Left cardiac atrium (tissue), 4 donors: ENCODE data around the gene MRPL21. TPM values are rescaled to one million over a fixed set of nuclear protein-coding genes. Genes with fewer than 3 reads are reported as not detected.

Source experiments
- ATAC-seq, 2 donors: fragments of 200-7000 bp; cut with Tn5 transposase; one replicate each; pipeline ENCODE4 v1.9.1; 2020; ENCODE audit warnings: mild to moderate bottlenecking in 2 of 2, moderate library complexity in 2 of 2
- DNase-seq: peaks from one replicate; pipeline ENCODE4 v3.0.0-alpha.2; 2020
- intact Hi-C, 2 donors: fragments of 100-400 bp; cut with DNase I; formaldehyde crosslinking; loops; one replicate each; pipeline versions ENCODE4 v1.14.1 to v1.15.1; 2022 to 2023
- total RNA-seq, 2 donors: library from RNA; stranded (reverse); fragmentation: NEBNext Ultra II Directional; extraction: Animal tissue kit (Norgen Biotek cat#: 25700); gene quantifications; one replicate each; pipeline ENCODE4 v1.2.1, GENCODE V29; 2021
- donor health status: DM: no; HTN: yes; CAD: no.
- donor health status: DM: no; HTN: yes; CAD: no; lungs with severe emphysema.
- donor health status: DM: yes; HTN: yes; CAD: no.
- donor health status: Dilated cardiomyopathy.

MRPL21 gene
- total RNA-seq, 2 donors from 2014 or later, result 76.0 to 89.7 TPM

- ATAC-seq, result no peak
- no peak for DNase-seq
- intact Hi-C loops, result no loop called here
These were observed 32.1 kb upstream of the MRPL21 start for GRCh38 chr11:68935516-68936357.

DNA sequence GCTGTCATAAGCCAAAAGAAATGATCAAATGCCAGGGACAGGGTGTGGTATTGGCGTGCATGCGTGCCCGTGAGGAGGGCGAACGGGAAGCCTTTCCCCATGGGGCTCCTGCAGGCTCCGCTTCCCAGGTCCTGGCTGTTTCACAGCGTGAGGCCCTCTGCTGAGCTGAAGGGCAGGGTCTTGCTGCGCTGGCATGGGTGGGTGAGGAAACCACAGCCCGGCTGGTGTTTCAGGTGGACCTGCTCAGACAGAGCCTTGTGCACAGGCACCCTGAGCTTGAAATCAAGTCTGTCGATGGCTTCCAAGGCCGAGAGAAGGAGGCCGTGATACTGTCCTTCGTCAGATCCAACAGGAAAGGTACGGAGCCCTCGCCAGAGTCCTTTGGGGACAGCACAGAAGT lies 31.4 kb upstream of the MRPL21 start:
- ATAC-seq (no peak), DNase-seq (no peak)
- intact Hi-C loops, result no loop called here

DNA sequence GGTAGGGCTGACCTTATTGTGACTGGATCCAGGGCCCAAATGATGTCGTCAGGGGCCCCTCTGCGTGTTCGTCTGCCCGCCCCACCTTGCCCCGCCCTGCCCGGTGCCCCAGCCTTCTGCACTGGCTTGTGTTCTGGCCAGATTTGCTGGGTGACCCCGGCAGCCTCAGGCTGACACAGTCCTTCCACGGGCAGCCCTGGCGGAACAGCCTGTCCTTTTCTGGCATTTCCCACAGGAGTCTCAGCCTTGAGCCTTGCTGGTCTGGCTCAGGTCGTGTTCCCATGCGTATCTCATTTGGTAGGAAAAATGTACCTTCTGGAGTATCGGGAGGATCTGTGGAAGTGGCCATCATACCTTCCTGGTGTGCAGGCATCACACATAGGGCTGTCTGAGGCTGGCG lies 31.0 kb upstream of the MRPL21 start:
- DNase-seq, result no peak
- intact Hi-C loops, result no loop called here
- ATAC-seq, result no peak

GRCh38 chr11:68934321-68934645 lies 30.7 kb upstream of the MRPL21 start:
- no peak for DNase-seq
- ATAC-seq, result no peak
- intact Hi-C loops, result no loop called here

DNA sequence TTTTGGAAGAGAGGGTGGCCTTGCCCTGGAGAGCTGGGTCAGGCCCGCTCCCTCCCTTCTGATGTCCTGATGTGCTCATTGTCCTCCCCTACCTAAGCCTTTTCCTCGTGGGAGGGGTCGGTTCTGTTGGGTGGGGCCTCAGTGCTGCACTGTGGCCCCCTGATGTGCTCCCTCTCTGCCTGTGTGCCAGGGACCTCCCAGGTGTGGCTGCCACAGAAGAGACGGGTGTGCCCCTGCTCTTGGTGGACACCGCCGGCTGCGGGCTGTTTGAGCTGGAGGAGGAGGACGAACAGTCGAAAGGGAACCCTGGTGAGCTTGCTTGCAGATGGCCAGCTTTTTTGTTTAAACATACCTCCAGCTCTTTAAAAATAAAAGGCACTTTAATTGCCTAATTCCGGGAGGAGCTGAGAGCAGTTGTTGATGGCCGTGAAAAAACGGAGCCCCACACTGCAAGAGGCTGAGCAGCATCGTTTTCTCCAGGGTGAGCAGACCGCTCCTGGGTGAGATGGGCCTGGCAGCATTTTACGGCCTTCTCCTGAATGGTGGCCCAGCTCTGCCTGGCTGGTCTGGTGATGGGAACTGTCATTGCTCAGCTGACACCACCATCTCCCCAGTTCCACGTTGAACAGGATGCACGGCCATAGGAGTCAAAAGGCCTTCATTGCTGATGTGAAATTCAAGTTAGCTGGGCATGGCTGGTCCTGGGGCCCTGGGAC lies 30.1 kb upstream of the MRPL21 start:
- intact Hi-C loops, result no loop called here
- DNase-seq (no peak), ATAC-seq (no peak)

GRCh38 chr11:68932933-68933577 lies 29.4 kb upstream of the MRPL21 start:
- intact Hi-C loops, result no loop called here
- ATAC-seq, result no peak
- DNase-seq, result no peak

- intact Hi-C loops, result no loop called here
- ATAC-seq, result no peak
- no peak for DNase-seq
These were observed 28.7 kb upstream of the MRPL21 start for GRCh38 chr11:68932358-68932757.

DNA sequence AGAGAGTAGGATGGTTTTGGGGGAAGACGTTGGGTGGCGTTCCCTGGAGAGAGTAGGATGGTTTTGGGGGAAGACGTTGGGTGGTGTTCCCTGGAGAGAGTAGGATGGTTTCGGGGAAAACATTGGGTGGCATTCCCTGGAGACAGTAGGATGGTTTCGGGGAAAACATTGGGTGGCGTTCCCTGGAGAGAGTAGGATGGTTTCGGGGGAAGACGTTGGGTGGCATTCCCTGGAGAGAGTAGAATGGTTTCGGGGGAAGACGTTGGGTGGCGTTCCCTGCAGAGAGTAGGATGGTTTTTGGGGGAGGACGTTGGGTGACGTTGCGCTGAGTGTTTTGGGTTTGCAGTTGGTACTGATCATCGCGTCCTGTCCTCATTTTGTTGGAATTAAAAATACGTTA lies 28.3 kb upstream of the MRPL21 start:
- intact Hi-C loops, result no loop called here
- DNase-seq (no peak), ATAC-seq (no peak)

GRCh38 chr11:68930991-68931855 lies 27.6 kb upstream of the MRPL21 start:
- intact Hi-C loops, result no loop called here
- no peak for ATAC-seq
- DNase-seq, result no peak

GRCh38 chr11:68929706-68930570 lies 26.3 kb upstream of the MRPL21 start:
- peak in 1 of 2 donors; percentile 56 for ATAC-seq
- intact Hi-C loops, result no loop called here

GRCh38 chr11:68929135-68929534 lies 25.5 kb upstream of the MRPL21 start:
- DNase-seq (no peak), ATAC-seq (no peak)
- intact Hi-C loops, result no loop called here

More at GRCh38 chr11:68929706-68930570, 26.3 kb upstream of the MRPL21 start:
- DNase-seq, result no peak

- ATAC-seq, result peak; percentile 36 to 55
- intact Hi-C loops, result no loop called here
- DNase-seq, result no peak
These were observed 24.7 kb upstream of the MRPL21 start for GRCh38 chr11:68928136-68928880.

DNA sequence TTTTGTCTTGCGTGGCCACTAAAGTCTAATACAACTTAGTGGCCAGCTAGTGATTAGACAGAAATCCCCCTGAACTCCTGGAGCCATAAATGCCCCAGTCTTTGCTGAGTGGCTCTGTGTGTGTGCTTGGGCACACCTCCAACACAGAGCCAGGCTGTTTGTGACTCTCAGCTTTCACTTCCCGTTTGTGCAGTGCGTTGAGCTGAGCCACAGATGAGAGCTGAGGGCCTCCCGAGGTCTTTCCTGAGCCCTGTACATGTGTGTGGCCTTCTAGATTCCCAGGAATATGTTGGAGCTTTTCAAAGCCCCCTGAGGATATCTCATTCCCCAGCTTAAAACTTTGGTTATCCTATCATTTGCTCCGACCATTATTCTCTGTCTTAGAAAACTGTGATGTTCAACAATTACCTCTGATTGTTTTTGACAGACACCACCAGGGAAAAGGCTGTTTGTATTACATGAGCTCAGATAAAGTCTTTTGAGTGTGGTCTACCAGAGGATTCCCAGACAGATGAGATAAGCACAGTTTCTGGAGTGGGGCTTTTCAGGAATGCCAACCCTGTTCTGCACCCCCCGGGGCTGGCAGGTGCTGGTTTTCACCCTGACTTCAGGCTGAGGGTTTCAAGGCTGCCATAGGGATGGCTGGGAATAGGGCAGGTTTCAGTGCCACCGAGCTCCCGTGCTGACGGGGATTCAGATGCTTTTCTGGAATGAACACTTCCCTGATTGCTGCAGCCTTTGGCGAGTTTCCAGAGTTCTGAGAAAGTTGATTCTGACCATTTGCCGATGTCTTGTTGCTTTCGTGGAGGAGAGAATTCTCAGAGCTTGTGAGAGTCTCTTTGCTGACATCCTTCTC lies 23.9 kb upstream of the MRPL21 start:
- intact Hi-C loops, result no loop called here

DNA sequence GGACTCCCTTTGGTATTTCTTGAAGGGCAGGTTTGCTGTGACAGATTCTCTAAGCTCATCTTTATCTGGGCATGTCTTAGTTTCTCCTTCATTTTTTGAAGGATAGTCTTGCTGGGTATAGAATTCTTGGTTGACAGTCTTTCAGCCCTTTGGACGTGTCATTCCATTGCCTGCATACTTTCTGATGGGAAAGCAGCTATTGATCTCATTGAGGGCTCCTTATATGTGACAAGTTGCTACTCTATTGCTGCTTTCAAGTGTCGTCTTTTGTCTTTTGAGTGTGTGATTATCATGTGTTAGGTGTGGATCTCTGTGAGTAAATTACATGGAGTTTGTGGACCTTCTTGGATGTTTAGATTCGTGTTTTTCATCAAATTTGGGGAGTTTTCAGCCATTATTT lies 22.0 kb upstream of the MRPL21 start:
- intact Hi-C loops, result no loop called here
- ATAC-seq (no peak), DNase-seq (no peak)

More for the DNA sequence above, 23.9 kb upstream of the MRPL21 start:
- no peak for DNase-seq
- ATAC-seq, result peak in 1 of 2 donors; percentile 47

- DNase-seq (no peak), ATAC-seq (peak in 1 of 2 donors; percentile 42)
- intact Hi-C loops, result no loop called here
These were observed 20.7 kb upstream of the MRPL21 start for GRCh38 chr11:68924073-68924925.

- DNase-seq (no peak), ATAC-seq (peak in 1 of 2 donors; percentile 27)
- intact Hi-C loops, result no loop called here
These were observed 20.0 kb upstream of the MRPL21 start for GRCh38 chr11:68923614-68924013.
